H1 (cell line): ENCODE results near the gene USP50. TPM values are rescaled to one million over a fixed set of nuclear protein-coding genes. Genes with fewer than 3 reads are reported as not detected.

Source experiments
- ASH2L ChIP-seq: fragments of 200-600, 300-600 bp; sonication (generic); IDR thresholded peaks from one replicate; pipeline ENCODE4 v1.7.1; 2017; ENCODE audit warnings: low read length
- EP300 ChIP-seq, 2 experiments: IDR thresholded peaks; 1 replicate in 1 of 2; 2 replicates in 1 of 2; pipeline ENCODE4 v1.6.1; 2011 to 2012; ENCODE audit warnings: low read depth in 2 of 2, low read length in 2 of 2, mild to moderate bottlenecking in 2 of 2, borderline replicate concordance in 1 of 2, inconsistent platforms in 1 of 2, moderate library complexity in 1 of 2
- KDM4A ChIP-seq: IDR thresholded peaks from one replicate; pipeline ENCODE4 v1.7.1; 2012; ENCODE audit warnings: low read depth, mild to moderate bottlenecking, moderate library complexity, low read length, inconsistent platforms; ENCODE audit not compliant: severe bottlenecking
- POLR2A ChIP-seq, 2 experiments: IDR thresholded peaks; 1 replicate in 1 of 2; 2 replicates in 1 of 2; pipeline ENCODE4 v1.6.1; 2011; ENCODE audit warnings: low read depth in 2 of 2, low read length in 2 of 2, mild to moderate bottlenecking in 2 of 2; ENCODE audit errors: control extremely low read depth in 1 of 2
- SP1 ChIP-seq: IDR thresholded peaks from 2 replicates; pipeline ENCODE4 v1.6.1; 2011; ENCODE audit warnings: low read depth, low read length
- TEAD4 ChIP-seq: IDR thresholded peaks from 2 replicates; pipeline ENCODE4 v1.6.1; 2012; ENCODE audit warnings: low read depth, low read length, inconsistent platforms, mixed read lengths
- YY1 ChIP-seq: IDR thresholded peaks from 2 replicates; pipeline ENCODE4 v1.6.1; 2011; ENCODE audit warnings: low read depth, mild to moderate bottlenecking, low read length
- ZNF274 ChIP-seq: IDR thresholded peaks from 2 replicates; pipeline ENCODE4 v1.7.0; 2012; ENCODE audit warnings: low read length, borderline replicate concordance; ENCODE audit errors: extremely low read depth
- polyA plus RNA-seq, 7 experiments: library from polyadenylated mRNA; depleted of rRNA in 3 of 7; stranded (reverse) in 5 of 7; unstranded in 2 of 7; fragments of >200 nt in 5 of 7; fragments of 200-250 nt in 2 of 7; gene quantifications; 1 replicate in 5 of 7; 2 replicates in 1 of 7; 4 replicates in 1 of 7; pipeline versions ENCODE4 v1.2.1 to v1.2.3, GENCODE V29; 2011 to 2013; ENCODE audit warnings: missing spikeins in 2 of 7, mixed read lengths in 2 of 7
- total RNA-seq: library from RNA; stranded (reverse); fragmentation: NEBNext Ultra II Directional; extraction: Animal tissue kit (Norgen Biotek cat#: 25700); gene quantifications from 2 replicates; pipeline ENCODE4 v1.2.1, GENCODE V29; 2021

The USP50 gene
- total and polyA plus RNA-seq, 2 of the 8 experiments (the other 6 are each of a cell fraction or from before 2014, with no cell fraction given), result not detected

GRCh38 chr15:50556642-50557371 lies 10.3 kb upstream of the USP50 start (continued):
- TF ChIP-seq SP1 (no peak), KDM4A (no peak), TEAD4 (no peak), POLR2A (IDR thresholded peaks at IDR 0.05; ENCODE audit: control extremely low read depth in 1 of 2, low read depth in 2 of 2, low read length in 2 of 2) (no peak), ASH2L (no peak), EP300 (IDR thresholded peaks at IDR 0.05; ENCODE audit: borderline replicate concordance in 1 of 2, low read depth in 2 of 2, low read length in 2 of 2) (no peak), YY1 (no peak), ZNF274 (no peak)
